Measurements from ENCODE around the gene PTPRE.

The PTPRE gene

DNA sequence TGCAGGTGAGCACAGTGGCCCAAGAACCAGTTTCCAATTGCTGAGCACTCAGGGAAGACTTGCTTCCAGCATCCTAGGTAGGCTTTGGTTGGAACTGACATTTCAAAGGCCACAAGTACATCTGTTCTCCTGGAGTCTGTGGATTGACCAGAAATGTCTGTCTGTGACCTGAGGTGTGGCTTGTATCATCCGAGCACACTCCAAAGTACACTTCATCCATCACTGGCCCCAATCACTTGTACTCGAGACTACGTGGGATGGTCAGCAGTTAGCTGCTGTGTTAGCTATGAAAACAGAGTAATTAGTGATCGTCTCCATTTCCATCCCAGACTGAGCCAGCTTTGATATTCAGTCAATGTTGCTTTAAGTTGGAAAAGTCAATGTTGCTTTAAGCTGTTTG is 174.3 kb downstream of the PTPRE start:
- Histone ChIP-seq H3K27ac (ENCODE audit: extremely low read depth, low read depth, low read length) (no peak overlapping the region), H3K36me3 (ENCODE audit: control insufficient read depth in 2 of 2, insufficient read depth in 1 of 2, low read length in 2 of 2) (peaks cover 0 to 18% of the 10 kb centered on the region in 2 experiments; a peak in 1 of 3 replicates), H3K4me3 (ENCODE audit: low read depth, low read length) (no peak overlapping the region), H3K9me3 (ENCODE audit: control insufficient read depth, insufficient read depth, low read depth, low read length) (no peaks in the 10 kb centered on the region), H3K4me1 (ENCODE audit: control insufficient read depth, insufficient read depth, low read length) (no peaks in the 10 kb centered on the region)
- ChIA-PET POLR2A (interaction anchor here (0.6 kb wide), 1 partner anchor 32 kb away, joined by 3 read pairs; no protein-coding TSS in a partner anchor), CTCF (interaction anchor here (1.1 to 1.8 kb wide), 3 partner anchors 68 to 131 kb away, joined by 3 to 7 read pairs (median 3); no protein-coding TSS in a partner anchor)
- TF ChIP-seq ZNF391 (tag by site-specific recombination; IDR thresholded peaks at IDR 0.05; ENCODE audit: borderline replicate concordance, low read depth) (no peak), ZNF701 (tag by site-specific recombination; IDR thresholded peaks at IDR 0.05) (no peak), ZNF266 (tag by site-specific recombination; IDR thresholded peaks at IDR 0.05; ENCODE audit: low read depth) (no peak), ZNF654 (tag by site-specific recombination; IDR thresholded peaks at IDR 0.05; ENCODE audit: low read depth) (no peak), ZSCAN30 (tag by site-specific recombination; IDR thresholded peaks at IDR 0.05) (no peak), KLF16 (tag by site-specific recombination; IDR thresholded peaks at IDR 0.05) (no peak), ZNF621 (tag by site-specific recombination; IDR thresholded peaks at IDR 0.05) (no peak), ZNF221 (tag by site-specific recombination; IDR thresholded peaks at IDR 0.05; ENCODE audit: borderline replicate concordance) (no peak)
- TF ChIP-seq, protein P1, sequence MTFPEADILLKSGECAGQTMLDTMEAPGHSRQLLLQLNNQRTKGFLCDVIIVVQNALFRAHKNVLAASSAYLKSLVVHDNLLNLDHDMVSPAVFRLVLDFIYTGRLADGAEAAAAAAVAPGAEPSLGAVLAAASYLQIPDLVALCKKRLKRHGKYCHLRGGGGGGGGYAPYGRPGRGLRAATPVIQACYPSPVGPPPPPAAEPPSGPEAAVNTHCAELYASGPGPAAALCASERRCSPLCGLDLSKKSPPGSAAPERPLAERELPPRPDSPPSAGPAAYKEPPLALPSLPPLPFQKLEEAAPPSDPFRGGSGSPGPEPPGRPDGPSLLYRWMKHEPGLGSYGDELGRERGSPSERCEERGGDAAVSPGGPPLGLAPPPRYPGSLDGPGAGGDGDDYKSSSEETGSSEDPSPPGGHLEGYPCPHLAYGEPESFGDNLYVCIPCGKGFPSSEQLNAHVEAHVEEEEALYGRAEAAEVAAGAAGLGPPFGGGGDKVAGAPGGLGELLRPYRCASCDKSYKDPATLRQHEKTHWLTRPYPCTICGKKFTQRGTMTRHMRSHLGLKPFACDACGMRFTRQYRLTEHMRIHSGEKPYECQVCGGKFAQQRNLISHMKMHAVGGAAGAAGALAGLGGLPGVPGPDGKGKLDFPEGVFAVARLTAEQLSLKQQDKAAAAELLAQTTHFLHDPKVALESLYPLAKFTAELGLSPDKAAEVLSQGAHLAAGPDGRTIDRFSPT (tag by site-specific recombination; IDR thresholded peaks at IDR 0.05) = no peak
- TF ChIP-seq, protein P2, sequence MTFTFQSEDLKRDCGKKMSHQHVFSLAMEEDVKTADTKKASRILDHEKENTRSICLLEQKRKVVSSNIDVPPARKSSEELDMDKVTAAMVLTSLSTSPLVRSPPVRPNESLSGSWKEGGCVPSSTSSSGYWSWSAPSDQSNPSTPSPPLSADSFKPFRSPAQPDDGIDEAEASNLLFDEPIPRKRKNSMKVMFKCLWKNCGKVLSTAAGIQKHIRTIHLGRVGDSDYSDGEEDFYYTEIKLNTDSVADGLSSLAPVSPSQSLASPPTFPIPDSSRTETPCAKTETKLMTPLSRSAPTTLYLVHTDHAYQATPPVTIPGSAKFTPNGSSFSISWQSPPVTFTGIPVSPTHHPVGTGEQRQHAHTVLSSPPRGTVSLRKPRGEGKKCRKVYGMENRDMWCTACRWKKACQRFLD (tag by site-specific recombination; IDR thresholded peaks at IDR 0.05) = no peak

DNA sequence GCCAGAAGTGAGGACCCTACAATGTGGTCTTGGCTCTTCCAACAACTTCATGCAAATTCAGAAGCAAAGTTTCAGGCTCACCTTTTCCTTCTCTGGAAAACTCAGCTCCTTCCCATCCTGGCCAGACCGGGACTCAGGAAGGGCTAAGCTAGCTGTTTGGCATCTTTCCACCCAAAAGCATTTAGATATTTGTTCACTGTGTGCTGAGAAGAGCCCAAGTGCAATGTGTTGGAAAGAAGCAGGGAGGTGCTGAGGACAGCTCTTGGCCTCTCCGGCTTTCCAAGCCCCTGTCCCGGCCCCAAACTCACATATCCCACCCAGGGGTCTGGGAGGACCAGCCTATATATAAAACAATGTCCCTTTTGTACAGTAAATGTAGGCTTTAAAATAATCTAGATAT is 174.8 kb downstream of the PTPRE start:
- POLR2A ChIA-PET = interaction anchor here (0.6 kb wide), 1 partner anchor 33 kb away, joined by 3 read pairs; no protein-coding TSS in a partner anchor
- peaks cover 0 to 15% of the 10 kb centered on the region in 2 experiments; a peak in 1 of 3 replicates for H3K36me3 ChIP-seq (ENCODE audit: control insufficient read depth in 2 of 2, insufficient read depth in 1 of 2, low read length in 2 of 2)
- no peaks in the 10 kb centered on the region for H3K9me3 ChIP-seq (ENCODE audit: control insufficient read depth, insufficient read depth, low read depth, low read length)
- TF ChIP-seq ZNF341 (tag by site-specific recombination; IDR thresholded peaks at IDR 0.05; ENCODE audit: low read depth) = peak; percentile 69
- TF ChIP-seq ZNF785 (tag by site-specific recombination; IDR thresholded peaks at IDR 0.05) = no peak
- CTCF ChIA-PET = interaction anchor here (1.5 to 1.8 kb wide), 2 partner anchors 68 to 69 kb away, joined by 3 to 7 read pairs; no protein-coding TSS in a partner anchor
- H3K27ac ChIP-seq (ENCODE audit: extremely low read depth, low read depth, low read length) = no peak overlapping the region
- H3K4me3 ChIP-seq (ENCODE audit: low read depth, low read length) = no peak overlapping the region
- H3K4me1 ChIP-seq (ENCODE audit: control insufficient read depth, insufficient read depth, low read length) = no peaks in the 10 kb centered on the region

DNA sequence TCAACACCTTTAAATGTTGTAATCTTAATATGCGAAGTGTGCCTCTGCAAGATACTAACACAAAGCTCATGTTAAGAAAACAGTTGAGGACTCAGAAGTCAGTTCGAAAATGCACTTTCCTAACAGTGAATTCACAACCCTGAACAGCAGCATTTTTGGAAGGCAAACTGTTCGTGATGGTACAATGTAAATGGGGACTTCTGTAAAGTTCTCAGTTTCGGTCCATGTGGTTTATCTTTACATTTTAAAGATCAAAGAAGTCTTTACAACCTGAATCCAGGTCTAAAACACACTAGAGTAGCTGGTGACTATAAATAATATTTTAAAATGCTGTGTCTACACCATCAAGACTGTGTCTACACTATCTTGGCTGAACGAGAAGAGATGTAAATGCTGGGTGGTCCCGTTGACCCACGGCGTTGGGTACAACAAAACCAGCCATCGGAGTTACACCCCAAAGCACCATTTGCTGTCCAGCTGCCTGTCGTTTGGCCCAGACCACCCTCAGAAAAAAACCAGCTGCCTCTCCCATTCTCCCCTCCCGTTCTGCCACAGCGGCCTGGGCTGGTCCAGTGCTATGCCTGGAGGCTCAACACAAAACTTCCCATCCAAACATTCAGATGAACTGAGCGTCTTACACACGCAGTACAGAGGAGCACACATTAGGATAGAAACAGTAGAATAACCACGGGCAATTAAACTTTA is 176.4 kb downstream of the PTPRE start:
- Histone ChIP-seq H3K4me1 (ENCODE audit: control insufficient read depth, insufficient read depth, low read length) (no peaks in the 10 kb centered on the region), H3K27ac (ENCODE audit: extremely low read depth, low read depth, low read length) (no peak overlapping the region), H3K36me3 (ENCODE audit: control insufficient read depth in 2 of 2, insufficient read depth in 1 of 2, low read length in 2 of 2) (peaks cover 0 to 3% of the 10 kb centered on the region in 2 experiments; a peak in 1 of 3 replicates), H3K4me3 (ENCODE audit: low read depth, low read length) (no peak overlapping the region), H3K9me3 (ENCODE audit: control insufficient read depth, insufficient read depth, low read depth, low read length) (no peaks in the 10 kb centered on the region)
- ChIA-PET POLR2A (no interaction called here), CTCF (interaction anchor here (1.1 to 1.7 kb wide), 4 partner anchors 33 to 128 kb away, joined by 4 to 5 read pairs (median 4); no protein-coding TSS in a partner anchor)
- TF ChIP-seq RBAK (tag by site-specific recombination; IDR thresholded peaks at IDR 0.05) (no peak), ZNF664 (tag by site-specific recombination; IDR thresholded peaks at IDR 0.05) (no peak), ZNF623 (tag by site-specific recombination; IDR thresholded peaks at IDR 0.05) (no peak), ZNF23 (tag by site-specific recombination; IDR thresholded peaks at IDR 0.05; ENCODE audit: borderline replicate concordance) (no peak), GLI4 (tag by site-specific recombination; IDR thresholded peaks at IDR 0.05) (no peak), ZXDB (tag by site-specific recombination; IDR thresholded peaks at IDR 0.05) (no peak), ZNF843 (tag by site-specific recombination; IDR thresholded peaks at IDR 0.05) (no peak), ZNF175 (tag by site-specific recombination; IDR thresholded peaks at IDR 0.05) (no peak), ZNF404 (tag by site-specific recombination; IDR thresholded peaks at IDR 0.05) (no peak), ZNF521 (tag by site-specific recombination; IDR thresholded peaks at IDR 0.05) (no peak), ZNF366 (tag by site-specific recombination; conservative IDR thresholded peaks at IDR 0.05) (no peak), ZNF670 (tag by site-specific recombination; IDR thresholded peaks at IDR 0.05; ENCODE audit: low read depth) (no peak), ZNF514 (tag by site-specific recombination; IDR thresholded peaks at IDR 0.05) (no peak), SALL2 (tag by site-specific recombination; IDR thresholded peaks at IDR 0.05; ENCODE audit: borderline replicate concordance) (no peak), ZNF701 (tag by site-specific recombination; IDR thresholded peaks at IDR 0.05) (no peak)
